Esophagus muscularis mucosa (tissue), 4 donors: ENCODE results near the gene NAPB.

ENCODE experiments used
- CTCF ChIP-seq, 3 experiments: fragments of 200-600 bp in 2 of 3; fragments of 450-650 bp in 1 of 3; sonication (generic) in 2 of 3; IDR thresholded peaks; one replicate each; pipeline ENCODE4 v1.5.1; 2017 to 2019; ENCODE audit warnings: antibody characterized with exemption in 3 of 3, mild to moderate bottlenecking in 2 of 3, moderate library complexity in 1 of 3
- EP300 ChIP-seq: sonication (generic); formaldehyde crosslinking; IDR thresholded peaks from one replicate; pipeline ENCODE4 v1.6.1; 2017; ENCODE audit warnings: antibody characterized with exemption
- POLR2A ChIP-seq: fragments of 450-650 bp; IDR thresholded peaks from one replicate; pipeline ENCODE4 v1.6.1; 2017; ENCODE audit warnings: antibody characterized with exemption, moderate library complexity, mild to moderate bottlenecking, low read depth
- POLR2AphosphoS5 ChIP-seq, 2 donors: sonication (generic); formaldehyde crosslinking; IDR thresholded peaks; one replicate each; pipeline ENCODE4 v1.6.1; 2017; ENCODE audit warnings: antibody characterized with exemption in 2 of 2

- no peak for TF ChIP-seq CTCF (IDR thresholded peaks at IDR 0.05)
- TF ChIP-seq EP300 = no peak
- TF ChIP-seq POLR2A = no peak
- no peak for TF ChIP-seq POLR2AphosphoS5 (IDR thresholded peaks at IDR 0.05)
These were observed 26.9 kb upstream of the NAPB start for GRCh38 chr20:23448167-23448566.
